Cortex of kidney (tissue), 1 donor: ENCODE data around the gene VIL1.

Source experiments
- DNase-seq: peaks from one replicate; lab custom pipeline; 2025; lab: John Stamatoyannopoulos, UW

Gene VIL1

DNA sequence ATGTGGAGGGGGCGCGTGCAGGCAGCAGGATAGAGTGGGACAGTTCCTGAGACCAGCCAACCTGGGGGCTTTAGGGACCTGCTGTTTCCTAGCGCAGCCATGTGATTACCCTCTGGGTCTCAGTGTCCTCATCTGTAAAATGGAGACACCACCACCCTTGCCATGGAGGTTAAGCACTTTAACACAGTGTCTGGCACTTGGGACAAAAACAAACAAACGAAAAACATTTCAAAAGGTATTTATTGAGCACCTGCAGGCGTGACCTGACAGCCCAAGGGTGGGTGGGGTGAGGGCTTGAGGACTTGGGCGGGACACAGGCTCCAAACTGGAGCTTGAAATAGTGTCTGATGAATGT lies 23.9 kb upstream of the VIL1 start:
- no peak for DNase-seq

DNA sequence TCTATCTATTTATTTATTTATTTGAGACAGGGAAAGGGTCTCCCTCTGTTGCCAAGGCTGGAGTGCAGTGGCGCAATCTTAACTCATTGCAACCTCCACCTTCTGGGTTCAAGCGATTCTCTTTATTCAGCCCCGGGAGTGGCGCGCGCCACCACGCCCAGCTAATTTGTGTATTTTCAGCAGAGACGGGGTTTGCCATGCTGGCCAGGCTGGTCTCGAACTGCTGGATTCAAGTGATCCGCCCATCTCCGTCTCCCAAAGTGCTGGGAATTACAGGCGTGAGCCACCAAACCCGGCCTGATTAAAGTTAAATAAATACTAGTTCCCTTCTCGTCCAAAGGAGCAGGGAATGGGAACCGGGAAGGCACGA lies 23.5 kb upstream of the VIL1 start:
- no peak for DNase-seq

DNA sequence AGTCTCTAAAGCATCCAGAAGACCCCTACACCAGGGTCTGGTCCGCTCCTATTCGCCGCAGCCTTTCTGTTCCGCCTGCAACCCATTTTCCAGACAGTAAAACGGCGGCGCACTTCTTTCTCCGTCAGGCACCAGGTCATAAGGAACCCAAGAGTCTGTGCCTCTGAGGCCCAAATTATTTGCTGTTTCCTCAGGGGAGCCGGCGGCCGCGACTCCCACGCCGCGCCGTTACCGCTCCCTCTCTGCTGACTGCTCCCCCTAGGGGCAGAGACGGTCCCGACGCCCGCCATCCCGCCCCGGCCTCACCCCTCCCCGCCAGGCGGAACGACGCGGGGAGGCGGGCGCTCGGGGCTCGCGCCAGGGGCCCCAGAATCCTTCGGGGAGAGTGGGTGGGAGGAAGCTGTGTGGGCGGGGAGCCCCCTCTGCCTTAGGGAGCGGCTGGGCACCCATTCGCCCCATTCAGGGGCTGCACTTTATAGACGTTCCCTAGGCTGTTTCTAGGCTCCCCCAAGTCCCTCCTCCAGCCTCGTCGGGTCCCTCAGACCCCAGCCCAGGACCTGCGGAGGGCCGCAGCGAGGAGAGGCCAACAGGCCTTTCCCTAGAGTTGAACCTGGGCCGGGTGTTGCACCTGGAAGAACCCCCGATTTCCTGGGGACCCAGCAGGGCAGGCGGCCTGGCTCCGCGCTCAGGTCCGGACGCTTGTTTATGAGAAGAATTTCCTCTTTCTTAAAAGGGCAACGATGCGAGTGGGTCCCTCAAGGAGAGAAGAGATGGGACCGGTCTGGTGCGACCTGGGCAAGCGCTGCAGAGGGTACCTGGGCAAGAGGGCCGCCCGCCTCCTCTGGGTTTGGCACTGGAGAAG lies 22.9 kb upstream of the VIL1 start:
- DNase-seq = peak; percentile 81

DNA sequence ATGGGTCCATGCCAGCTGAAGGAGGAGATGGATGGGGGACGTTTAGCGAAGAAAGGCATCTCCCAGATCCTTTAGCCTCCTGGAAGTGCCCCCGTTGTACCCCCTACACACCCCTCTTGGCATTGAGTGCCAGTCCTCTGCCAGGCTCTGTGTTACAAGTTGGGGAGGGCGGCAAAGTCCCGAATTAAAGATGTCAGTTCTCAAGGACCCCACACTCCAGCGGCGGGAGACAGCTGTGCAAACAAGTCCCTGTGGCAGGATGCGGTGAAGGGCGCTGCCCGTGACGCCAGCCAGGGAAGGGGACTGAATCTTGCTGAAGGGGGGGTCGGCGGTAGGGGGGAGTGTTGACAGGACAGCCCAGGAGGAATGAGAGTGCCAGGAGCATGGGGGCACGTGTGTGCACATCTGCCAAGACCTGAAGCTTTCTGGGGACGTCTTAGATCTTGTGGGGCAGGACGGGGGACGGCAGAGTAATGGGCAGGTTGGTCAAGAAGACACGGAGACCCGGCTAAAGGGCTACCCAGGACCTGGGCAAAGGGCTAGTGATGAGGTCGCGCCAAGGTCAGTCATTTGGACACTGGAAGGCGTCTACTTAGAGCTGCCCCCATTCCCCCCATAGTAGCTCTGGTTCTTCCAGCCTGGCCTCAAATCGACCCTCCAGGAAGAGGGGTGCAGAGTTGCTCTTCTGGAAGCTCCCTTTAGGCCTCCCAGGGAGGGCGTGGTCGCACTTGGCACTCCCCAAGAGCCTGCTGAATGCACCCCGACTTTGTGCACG lies 22.0 kb upstream of the VIL1 start:
- no peak for DNase-seq

DNA sequence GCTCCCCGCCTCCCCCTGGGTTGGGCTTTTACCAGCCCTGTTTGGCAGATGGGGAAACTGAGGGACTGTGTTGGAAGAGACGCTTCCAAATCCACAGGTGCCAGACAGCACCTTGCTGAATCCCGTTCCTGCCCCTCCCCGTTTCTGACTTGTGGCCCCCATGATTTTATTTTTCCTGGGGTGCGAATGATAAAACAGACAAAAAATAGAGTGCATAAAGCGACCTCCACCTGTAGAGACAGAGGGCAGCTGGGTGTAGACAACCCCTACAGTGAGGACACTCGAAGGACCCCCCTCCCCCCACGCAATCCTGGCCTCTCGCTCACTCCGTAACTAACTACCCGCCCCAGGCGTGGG lies 21.5 kb upstream of the VIL1 start:
- DNase-seq = no peak

DNA sequence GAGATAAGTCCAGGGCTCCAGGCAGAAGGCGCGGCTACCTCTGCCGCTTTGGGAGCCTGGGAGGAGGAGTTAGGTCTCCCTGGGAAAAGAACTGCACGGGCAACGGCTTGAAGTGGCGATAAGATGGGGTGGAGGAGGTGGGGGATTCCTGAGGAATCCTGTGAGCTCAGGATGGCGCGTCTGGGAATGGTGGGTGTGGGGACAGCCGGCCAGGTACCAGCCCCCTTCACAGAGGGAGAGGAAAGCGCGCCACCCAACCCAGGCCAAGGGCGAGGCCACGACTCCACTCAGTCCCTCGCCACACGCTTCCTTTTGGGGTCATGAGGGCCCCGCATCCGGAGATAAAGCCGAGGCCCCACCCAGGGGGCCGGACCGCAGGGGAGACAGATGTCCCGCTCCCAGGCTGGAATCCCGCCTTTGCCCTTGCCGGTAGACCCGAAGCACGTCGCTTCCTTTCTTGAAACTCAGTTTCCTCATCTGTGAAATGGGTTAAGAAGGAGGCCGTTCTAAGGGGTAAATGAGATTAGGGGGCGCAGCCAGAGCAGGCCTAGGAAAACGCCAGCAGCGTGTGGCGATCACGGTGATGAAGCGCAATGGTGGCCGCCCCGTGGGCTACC lies 21.0 kb upstream of the VIL1 start:
- no peak for DNase-seq

DNA sequence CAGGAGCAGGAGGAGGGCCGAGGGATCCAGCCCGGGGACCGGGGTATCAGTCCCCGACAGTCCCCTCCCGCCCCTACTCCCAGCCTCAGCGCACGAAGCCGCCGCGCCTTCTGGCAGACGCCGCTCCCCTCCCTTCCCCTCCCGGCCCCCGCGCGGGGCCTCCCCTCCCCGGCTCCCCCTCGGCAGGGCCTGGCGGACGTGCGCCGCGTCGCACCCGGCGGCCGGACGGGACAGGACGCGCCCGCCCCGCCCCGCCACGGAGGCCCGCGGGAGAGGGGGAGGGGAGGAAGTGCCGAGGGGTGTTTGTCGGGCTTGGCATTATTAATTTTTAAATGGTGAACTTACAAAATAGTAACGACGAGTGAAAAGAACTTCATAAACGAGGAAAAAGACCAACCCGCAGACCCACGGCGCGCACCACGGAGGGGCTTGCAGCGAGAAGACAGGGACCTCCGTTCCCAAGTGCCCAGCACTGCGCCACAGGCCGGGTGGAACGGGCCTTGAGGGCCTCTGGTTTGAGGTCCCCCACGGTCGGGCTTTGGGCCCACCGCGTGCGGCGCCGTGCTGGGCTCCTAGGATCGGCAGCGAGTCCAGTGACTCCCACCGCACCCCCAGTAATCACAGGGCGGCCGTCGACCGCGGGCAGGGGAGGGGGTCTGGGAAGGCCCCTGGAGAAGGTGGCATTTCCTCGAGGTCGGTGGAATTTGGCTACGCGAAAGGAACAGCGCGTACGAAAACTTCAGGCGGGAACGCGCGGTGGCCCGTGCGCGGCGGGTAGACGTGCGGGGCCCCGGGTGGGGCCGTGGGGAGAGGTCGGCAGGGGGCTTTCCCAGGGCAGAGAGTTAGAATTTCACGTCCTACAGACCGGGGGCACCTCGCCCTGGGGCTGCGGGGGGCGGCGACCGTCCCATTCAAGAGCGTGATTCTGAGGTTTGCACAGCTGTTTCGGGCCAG lies 20.2 kb upstream of the VIL1 start:
- DNase-seq = no peak

DNA sequence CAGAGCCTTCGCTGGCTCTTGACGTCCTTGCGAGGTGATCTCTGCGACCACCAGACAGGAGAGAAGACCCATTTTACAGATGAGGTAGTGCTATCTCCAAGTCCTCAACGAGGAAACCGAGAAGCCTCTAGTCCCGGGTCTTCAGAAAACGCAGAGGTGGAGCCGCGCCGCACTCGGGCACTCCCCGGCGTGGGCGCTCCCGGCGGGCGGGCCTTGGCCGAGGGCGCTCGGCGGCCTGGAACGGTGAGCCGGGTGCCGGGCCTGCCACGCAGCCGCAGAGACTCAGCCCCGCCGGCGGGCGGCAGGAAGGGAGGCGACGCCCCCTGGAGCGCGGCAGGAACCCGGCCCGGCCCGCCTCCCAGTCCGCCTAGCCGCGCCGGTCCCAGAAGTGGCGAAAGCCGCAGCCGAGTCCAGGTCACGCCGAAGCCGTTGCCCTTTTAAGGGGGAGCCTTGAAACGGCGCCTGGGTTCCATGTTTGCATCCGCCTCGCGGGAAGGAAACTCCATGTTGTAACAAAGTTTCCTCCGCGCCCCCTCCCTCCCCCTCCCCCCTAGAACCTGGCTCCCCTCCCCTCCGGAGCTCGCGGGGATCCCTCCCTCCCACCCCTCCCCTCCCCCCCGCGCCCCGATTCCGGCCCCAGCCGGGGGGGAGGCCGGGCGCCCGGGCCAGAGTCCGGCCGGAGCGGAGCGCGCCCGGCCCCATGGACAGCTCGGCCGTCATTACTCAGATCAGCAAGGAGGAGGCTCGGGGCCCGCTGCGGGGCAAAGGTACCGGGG lies 19.3 kb upstream of the VIL1 start, which contains the start of gene CTDSP1:
Gene CTDSP1, plus strand, starts transcription at position 478 of the 776 bp plus-strand sequence. Its CDS starts 223 bp downstream, at position 701.
- DNase-seq = peak; percentile 93

DNA sequence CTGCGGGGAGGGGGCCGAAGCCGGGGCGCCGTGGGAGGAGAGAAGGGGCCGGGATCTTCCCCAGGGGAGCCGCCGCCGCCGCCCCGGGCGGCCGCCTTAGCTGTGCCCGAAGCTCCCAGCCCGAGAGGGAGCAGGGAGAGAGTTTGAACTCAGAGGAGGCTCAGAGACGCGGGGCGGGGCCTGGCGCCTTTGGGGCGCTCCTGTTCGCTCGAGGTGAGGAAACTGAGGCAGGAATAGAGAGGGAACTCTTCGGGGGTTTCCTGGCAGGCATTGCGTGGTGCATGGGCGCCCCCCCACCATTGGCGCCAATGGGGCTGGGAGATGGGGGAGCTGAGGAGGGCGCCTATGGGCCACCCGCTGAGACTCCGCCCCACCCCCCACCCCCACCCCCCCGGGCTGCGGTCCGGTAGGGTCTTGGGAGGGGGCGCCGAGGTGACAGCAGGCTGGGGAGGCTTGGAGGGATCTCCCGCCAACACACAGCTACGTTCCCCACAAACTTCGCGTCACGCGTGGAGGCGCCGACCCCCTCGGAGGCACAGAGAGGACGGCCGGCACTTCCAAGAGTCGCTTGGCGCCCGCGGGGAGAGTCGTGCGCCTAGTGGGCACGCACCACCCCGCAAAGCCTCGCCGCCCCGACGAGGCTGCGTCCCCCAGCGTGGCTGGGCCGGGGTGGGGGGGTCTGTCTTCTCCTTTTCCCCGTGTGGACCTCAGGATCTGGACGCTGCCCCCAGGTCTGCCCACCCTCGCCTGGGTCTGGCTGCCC lies 18.6 kb upstream of the VIL1 start:
- DNase-seq = no peak

DNA sequence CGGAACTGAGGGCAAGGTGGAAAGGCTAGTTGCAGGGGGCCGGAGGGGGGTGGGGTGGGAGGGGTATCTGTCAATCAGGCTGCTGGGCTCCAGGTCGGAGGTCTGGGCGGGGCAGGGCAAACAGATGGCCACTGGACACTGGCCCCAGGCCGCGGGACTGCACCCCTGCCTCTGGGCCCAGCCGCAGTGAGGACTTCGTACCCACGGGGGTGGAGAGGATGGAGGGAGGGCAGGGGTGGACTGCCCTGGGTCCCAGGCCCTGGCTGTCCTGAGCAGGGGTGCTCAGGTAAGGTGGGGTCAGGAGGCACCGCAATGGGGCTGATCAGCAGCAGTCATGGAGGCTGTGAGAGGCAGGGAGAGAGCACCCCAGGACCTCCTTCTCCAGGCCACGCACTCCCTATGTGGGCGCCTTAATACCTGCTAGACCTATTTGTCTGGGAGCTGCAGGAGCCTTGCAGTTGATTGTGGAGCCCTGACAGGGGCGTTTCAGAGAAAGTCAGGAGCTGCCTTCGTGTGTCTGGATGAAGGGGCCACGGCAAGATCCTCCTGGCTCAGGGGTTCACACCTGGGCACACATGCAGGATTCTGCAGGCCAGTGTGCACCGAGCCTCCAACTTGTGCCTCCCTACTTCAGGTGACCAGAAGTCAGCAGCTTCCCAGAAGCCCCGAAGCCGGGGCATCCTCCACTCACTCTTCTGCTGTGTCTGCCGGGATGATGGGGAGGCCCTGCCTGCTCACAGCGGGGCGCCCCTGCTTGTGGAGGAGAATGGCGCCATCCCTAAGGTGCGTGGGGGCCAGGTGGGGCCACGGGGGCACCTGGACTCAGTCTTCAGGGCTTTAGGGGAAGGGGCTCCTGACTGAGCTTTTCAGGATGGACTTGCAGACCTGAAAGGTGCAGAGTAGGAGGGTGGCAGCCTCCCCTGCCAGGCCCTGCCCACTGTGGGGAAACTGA lies 17.7 kb upstream of the VIL1 start:
- DNase-seq = no peak

DNA sequence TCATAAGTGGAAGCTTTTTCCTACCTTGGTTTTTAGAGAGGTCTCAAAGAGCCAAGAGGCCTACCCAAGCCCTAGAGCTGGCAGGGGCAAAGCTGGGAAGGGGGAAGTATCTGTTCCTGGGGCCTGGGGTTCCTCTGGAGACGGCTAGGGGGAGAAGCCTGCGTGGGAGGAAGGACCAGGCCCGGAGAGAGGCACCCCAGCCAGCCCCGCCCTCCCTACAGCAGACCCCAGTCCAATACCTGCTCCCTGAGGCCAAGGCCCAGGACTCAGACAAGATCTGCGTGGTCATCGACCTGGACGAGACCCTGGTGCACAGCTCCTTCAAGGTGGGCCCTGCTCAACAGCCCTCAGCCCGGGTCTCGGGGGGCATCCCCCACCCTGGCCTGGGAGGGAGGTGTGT lies 17.0 kb upstream of the VIL1 start:
- DNase-seq = no peak

DNA sequence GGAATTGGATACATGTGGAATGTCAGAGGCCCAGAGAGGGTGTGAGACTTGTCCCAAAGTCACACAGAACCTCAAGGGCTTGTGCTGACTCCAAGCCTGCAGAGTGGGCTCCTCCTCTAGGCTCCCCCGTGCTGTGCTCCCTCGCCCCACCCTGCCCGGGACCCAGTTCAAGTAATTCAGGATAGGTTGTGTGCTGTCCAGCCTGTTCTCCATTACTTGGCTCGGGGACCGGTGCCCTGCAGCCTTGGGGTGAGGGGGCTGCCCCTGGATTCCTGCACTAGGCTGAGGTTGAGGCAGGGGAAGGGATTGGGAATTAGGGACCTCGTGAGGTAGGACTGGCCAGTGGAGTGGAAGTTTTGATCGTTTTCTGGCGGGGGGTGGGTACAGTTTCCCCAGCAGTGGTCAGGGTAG lies 16.4 kb upstream of the VIL1 start:
- DNase-seq = no peak

DNA sequence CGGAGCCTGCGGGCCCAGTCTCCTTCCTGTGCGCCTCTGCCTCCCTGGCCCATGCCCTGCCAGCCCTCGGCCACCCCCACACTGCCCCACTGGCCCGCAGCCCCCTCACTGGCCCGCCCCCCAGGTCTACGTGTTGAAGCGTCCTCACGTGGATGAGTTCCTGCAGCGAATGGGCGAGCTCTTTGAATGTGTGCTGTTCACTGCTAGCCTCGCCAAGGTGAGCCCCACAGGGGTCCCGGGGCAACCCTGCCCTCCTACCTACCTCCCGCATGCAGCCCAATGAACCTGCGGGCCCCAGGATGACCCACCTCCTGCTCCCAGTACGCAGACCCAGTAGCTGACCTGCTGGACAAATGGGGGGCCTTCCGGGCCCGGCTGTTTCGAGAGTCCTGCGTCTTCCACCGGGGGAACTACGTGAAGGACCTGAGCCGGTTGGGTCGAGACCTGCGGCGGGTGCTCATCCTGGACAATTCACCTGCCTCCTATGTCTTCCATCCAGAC lies 16.0 kb upstream of the VIL1 start:
- DNase-seq = no peak

DNA sequence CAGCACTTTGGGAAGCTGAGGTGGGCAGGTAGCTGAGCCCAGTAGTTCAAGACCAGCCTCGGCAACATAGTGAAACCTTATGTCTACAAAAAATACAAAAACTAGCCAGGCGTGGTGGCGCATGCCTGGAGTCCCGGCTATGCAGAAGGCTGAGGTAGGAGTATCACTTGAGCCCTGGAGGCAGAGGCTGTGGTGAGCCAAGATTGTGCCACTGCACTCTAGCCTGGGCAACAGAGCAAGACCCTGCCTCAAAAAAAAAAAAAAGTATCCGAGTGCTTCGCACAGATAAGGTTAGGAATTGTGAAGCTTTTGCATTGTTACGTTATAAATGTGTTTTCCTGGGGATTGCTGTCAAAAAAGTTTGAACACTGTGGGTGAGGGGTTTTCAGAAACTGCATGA lies 15.1 kb upstream of the VIL1 start:
- no peak for DNase-seq

DNA sequence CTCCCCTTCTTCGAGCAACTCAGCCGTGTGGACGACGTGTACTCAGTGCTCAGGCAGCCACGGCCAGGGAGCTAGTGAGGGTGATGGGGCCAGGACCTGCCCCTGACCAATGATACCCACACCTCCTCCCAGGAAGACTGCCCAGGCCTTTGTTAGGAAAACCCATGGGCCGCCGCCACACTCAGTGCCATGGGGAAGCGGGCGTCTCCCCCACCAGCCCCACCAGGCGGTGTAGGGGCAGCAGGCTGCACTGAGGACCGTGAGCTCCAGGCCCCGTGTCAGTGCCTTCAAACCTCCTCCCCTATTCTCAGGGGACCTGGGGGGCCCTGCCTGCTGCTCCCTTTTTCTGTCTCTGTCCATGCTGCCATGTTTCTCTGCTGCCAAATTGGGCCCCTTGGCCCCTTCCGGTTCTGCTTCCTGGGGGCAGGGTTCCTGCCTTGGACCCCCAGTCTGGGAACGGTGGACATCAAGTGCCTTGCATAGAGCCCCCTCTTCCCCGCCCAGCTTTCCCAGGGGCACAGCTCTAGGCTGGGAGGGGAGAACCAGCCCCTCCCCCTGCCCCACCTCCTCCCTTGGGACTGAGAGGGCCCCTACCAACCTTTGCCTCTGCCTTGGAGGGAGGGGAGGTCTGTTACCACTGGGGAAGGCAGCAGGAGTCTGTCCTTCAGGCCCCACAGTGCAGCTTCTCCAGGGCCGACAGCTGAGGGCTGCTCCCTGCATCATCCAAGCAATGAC lies 14.4 kb upstream of the VIL1 start:
- no peak for DNase-seq

DNA sequence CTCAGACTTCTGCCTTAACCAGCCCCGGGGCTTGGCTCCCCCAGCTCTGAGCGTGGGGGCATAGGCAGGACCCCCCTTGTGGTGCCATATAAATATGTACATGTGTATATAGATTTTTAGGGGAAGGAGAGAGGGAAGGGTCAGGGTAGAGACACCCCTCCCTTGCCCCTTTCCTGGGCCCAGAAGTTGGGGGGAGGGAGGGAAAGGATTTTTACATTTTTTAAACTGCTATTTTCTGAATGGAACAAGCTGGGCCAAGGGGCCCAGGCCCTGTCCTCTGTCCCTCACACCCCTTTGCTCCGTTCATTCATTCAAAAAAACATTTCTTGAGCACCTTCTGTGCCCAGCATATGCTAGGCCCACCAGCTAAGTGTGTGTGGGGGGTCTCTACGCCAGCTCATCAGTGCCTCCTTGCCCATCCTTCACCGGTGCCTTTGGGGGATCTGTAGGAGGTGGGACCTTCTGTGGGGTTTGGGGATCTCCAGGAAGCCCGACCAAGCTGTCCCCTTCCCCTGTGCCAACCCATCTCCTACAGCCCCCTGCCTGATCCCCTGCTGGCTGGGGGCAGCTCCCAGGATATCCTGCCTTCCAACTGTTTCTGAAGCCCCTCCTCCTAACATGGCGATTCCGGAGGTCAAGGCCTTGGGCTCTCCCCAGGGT lies 13.7 kb upstream of the VIL1 start:
- no peak for DNase-seq

DNA sequence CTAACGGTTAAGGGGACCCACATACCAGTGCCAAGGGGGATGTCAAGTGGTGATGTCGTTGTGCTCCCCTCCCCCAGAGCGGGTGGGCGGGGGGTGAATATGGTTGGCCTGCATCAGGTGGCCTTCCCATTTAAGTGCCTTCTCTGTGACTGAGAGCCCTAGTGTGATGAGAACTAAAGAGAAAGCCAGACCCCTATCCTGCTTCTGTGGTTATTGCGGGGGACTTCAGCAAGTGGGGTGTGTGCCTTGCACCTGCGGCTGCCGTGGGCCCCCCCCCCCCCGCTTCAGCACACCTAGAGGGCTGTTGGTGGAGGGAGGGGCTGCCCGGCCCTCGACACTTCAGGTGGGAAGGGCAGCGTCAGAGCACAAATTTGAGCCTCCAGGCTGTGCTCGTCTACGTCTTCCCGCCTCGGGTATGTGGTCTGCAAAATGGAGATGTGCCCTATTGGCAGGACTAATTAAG lies 13.1 kb upstream of the VIL1 start:
- DNase-seq = no peak
